HL-60 (cell line): ENCODE measurements around the gene SPSB3.

ENCODE experiments used
- GABPA ChIP-seq: IDR thresholded peaks from 2 replicates; pipeline ENCODE4 v1.6.1; 2012; ENCODE audit warnings: low read depth
- POLR2AphosphoS5 ChIP-seq: IDR thresholded peaks from 2 replicates; pipeline ENCODE4 v1.6.1; 2012; ENCODE audit warnings: low read depth
- REST ChIP-seq: IDR thresholded peaks from 2 replicates; pipeline ENCODE4 v1.6.1; 2012; ENCODE audit warnings: low read depth; ENCODE audit not compliant: insufficient replicate concordance
- SPI1 ChIP-seq: IDR thresholded peaks from 2 replicates; pipeline ENCODE4 v1.6.1; 2012; ENCODE audit warnings: low read depth, mild to moderate bottlenecking, borderline replicate concordance
- TF ChIP-seq, protein P1 (sequence below): IDR thresholded peaks from one replicate; pipeline ENCODE4 v1.5.1; 2011; ENCODE audit warnings: low read length, control low read depth, inconsistent platforms; ENCODE audit not compliant: insufficient read depth

- TF ChIP-seq, protein P1, sequence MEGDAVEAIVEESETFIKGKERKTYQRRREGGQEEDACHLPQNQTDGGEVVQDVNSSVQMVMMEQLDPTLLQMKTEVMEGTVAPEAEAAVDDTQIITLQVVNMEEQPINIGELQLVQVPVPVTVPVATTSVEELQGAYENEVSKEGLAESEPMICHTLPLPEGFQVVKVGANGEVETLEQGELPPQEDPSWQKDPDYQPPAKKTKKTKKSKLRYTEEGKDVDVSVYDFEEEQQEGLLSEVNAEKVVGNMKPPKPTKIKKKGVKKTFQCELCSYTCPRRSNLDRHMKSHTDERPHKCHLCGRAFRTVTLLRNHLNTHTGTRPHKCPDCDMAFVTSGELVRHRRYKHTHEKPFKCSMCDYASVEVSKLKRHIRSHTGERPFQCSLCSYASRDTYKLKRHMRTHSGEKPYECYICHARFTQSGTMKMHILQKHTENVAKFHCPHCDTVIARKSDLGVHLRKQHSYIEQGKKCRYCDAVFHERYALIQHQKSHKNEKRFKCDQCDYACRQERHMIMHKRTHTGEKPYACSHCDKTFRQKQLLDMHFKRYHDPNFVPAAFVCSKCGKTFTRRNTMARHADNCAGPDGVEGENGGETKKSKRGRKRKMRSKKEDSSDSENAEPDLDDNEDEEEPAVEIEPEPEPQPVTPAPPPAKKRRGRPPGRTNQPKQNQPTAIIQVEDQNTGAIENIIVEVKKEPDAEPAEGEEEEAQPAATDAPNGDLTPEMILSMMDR, result no peak
- no peak for TF ChIP-seq POLR2AphosphoS5
- no peak for TF ChIP-seq REST
- no peak for TF ChIP-seq SPI1
- no peak for TF ChIP-seq GABPA
These were observed 27.7 kb upstream of the SPSB3 start for GRCh38 chr16:1810106-1810505.
